ENCODE measurements around the gene WDR53.
A peak's percentile ranks its signal among the peaks of the same experiment; 100 is the strongest.
"Not testable (repeated sequence)": the region's sequence is repeated elsewhere in the genome, so short reads cannot be mapped to it uniquely, and the experiment has no call there.

The WDR53 gene

DNA sequence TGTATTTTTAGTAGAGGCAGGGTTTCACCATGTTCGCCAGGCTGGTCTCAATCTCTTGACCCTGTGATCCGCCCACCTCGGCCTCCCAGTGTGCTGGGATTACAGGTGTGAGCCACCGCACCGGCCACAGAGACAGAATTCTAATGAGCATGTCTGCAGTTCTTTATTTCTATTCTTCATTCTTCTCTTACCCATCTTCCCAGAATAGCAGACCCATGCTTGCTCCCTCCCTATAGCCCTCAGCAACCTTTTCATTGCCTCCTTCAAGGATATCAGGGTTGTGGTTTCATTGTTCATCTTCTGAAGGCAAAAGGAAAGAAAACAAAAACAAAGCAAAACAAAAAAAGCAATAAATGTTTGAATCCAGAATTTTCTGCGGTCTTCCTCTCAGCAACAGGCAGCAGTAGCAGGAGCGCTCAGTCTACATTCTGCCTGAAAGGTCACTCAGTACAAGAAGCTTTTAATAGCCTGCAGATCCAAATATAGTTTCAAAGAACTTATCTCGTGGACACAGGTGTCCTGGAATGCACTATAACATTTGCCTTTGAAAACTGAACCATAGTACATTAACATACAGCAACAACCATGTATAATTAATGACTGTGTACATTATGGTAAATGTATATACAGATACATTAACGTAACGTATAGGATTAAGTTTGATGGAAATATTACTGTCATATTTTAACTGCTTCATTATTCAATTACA, 53.3 kb downstream of the WDR53 start, which contains the start of gene SMCO1:
SMCO1 (minus strand) TSS at position 434 of the 709 bp plus-strand sequence; CDS start at position 297, 137 bp downstream.
- DNase-seq: no peak

DNA sequence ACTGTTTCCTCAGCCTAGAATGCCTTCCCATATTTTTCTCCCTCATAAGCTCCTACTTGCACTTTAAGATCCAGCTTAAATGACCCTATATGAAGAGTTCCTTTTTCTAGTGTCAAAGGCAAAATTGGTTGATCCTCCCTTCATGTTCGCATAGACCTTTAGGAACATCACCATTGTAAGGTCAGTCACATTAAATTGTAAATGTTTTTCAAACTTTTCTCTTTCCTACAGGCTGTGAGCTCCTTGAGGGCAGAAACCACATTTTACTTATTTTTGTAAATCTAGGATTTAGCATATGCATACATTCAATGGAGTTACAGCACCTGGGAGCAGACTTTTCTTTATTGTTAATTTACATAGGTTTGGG, 54.0 kb downstream of the WDR53 start:
- DNase-seq: no peak

DNA sequence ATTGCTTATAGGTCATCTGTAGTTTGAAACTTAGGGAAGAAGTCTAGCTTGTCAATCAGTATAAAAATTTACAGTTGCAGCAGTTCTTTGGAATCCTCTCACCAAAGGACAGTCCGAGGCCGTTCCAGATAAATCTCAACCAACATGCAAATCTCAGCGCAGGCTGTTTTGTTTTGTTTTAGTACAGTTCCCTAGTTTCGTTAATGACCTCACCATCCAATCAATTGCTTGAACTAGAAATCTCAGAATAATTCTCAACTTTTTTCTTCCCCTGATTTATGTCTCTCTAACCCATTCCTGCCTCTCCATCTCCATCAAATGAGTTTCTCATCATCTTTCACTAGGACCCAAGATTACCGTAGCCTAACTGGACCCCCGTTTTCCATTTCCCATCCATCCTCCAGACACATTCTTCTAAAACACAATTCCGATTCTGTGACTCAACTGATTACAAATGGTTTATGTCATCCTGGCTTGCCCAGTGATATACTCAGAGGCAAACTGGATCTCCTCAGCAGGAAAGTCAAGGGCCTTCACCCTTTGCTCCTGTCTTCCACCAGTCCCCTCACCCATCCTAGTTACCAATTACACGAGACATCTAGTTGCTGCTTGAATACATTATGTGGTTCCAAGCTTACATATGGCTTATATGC, 54.5 kb downstream of the WDR53 start:
- no peak for DNase-seq

DNA sequence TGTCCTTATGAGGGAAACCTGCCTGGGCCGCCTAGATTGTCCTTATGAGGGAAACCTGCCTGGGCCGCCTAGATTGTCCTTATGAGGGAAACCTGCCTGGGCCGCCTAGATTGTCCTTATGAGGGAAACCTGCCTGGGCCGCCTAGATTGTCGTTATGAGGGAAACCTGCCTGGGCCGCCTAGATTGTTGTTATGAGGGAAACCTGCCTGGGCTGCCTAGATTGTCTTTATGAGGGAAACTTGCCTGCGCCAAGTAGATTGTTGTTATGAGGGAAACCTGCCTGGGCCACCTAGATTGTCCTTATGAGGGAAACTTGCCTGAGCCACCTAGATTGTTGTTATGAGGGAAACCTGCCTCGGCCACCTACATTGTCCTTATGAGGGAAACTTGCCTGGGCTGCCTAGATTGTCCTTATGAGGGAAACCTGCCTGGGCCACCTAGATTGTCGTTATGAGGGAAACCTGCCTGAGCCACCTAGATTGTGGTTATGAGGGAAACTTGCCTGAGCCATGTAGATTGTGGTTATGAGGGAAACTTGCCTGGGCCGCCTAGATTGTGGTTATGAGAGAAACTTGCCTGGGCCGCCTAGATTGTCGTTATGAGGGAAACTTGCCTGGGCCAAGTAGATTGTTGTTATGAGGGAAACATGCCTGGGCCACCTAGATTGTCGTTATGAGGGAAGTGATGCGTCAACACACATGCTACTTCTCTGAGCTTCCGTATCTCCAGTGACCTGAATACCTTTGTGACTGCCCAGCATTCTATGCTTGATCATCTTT, 56.5 kb downstream of the WDR53 start:
- peak; percentile 92 for DNase-seq

DNA sequence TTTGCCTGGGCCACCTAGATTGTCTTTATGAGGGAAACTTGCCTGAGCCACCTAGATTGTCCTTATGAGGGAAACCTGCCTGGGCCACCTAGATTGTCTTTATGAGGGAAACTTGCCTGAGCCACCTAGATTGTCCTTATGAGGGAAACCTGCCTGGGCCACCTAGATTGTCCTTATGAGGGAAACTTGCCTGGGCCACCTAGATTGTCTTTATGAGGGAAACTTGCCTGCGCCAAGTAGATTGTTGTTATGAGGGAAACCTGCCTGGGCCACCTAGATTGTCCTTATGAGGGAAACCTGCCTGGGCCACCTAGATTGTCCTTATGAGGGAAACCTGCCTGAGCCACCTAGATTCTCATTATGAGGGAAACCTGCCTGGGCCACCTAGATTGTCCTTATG, 57.2 kb downstream of the WDR53 start:
- DNase-seq: not testable (repeated sequence)

DNA sequence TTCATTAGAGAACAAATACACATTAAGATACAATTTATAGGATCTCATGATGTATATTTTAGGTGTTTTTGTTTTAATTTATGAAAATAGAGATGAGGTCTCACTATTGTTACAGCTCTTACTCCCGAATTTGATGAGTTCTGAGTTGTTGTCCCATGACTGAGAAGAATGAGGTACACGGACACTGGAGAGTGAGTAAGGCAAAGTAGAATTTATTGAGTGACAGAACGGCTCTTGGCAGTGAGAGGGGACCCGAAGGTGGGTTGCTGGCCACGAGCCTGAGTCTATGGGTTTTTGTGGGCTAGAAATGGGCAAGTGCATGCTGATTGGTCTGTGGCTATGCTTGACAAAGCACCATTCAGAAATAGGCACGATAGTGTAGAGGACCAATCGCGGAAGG, 61.7 kb downstream of the WDR53 start:
- no peak for DNase-seq

DNA sequence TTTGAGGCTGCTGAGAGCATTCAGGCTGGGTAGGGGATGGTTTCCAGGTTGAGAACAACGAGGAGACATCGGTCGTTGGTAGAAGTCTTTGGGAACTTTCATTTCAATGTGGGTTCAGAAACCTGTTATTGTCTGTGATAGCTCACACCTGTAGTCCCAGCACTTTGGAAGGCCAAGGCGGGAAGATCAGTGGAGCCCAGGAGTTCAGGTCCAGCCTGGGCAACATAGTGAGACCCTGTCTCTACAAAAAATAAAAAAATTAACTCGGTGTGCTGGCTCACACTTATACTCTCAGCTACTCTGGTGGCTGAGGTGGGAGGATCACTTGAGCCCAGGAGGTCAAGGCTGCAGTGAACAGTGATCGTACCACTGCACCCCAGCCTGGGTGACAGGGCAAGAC, 63.8 kb downstream of the WDR53 start:
- DNase-seq: no peak
